GM19395 (cell line): ENCODE data around the gene PIGB.
"Not testable (repeated sequence)": the region's sequence is repeated elsewhere in the genome, so short reads cannot be mapped to it uniquely, and the experiment has no call there.

Experiments used
- ATAC-seq: cut with Tn5 transposase; IDR thresholded peaks from one replicate; pipeline ENCODE4 v1.9.1; 2021; ENCODE audit warnings: mild to moderate bottlenecking, moderate library complexity; ENCODE audit not compliant: unreplicated experiment

PIGB gene

DNA sequence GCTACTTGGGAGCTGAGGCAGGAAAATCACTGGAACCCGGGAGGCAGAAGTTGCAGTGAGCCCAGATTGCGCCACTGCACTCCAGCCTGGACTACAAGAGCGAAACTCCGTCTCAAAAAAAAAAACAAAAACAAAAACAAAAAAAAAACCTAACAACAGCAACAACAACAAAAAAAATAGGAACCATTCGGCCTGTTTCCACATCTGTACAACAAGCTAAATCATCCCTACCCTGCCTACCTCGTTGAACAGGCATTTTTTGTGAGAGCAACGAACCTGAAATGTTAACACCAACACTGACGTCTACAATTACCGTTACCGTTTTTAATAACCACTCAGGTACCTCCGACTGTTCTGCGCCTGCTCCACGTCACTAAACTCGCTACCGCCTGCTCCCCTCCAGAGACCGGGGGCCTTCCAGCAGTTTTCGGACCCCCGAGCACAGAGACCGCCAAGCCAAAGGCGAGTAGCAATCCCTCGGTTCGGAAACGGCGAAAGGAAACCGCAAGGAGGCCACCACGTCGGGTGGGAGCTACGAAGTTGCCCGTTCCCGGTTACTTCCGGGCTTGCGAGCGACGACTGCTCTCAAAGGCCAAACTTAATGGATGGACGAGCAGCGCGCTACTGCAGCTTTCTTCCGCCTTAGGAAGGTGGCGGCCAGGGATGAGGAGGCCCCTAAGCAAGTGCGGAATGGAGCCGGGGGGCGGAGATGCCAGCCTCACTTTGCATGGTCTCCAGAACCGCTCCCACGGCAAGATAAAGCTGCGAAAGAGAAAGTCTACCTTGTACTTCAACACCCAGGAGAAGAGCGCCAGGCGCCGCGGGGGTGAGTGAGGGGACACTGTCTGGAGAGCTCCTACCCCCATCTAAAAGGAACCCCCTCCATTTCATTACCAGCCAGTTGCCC lies at the start of gene PIGB, which contains the start of gene PIGBOS1:
PIGB (plus strand) TSS at position 635 of the 907 bp plus-strand sequence; CDS start at position 664, 29 bp downstream.
PIGBOS1 (minus strand) TSS at position 536 of the 907 bp plus-strand sequence. CDS start 1,331 bp downstream, outside the sequence.
- peak; percentile 92 for ATAC-seq

DNA sequence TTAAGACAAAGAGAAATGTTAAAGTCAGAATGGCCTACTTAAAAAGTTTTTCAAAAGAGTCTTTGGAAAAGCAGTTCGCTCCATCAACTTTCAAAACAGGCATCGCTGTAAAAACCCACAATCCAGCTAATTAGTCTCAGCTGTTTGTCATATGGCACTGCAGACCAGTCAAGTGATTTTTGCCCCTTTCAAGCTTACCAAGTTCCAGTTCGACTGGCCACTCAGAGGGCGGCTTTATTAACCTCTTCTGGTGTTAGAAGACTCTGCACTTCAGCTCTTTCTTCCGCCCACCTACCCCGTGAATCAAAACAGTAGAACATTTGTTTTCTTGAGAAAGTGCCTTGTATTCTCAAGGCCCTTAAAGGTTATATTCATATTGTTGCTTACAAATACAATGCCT lies 48.7 kb upstream of the PIGB start:
- no peak for ATAC-seq

DNA sequence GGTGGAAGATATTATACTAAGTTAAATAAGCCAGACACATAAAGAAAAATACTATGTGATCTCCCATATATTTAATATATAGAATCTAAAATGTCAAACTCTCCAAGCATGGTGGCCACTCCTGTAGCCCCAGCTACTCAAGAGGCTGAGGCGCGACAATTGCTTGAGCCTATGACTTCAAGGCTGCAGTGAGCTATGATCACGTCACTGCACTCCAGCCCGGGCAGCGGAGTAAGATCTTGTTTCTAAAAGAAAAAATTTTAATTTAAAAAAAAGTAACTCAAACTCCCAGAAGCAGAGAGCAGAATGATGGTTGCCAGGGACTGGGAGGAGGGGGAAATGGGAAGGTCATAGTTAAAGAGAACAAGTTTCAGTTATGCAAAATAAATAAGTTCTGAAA lies 42.7 kb upstream of the PIGB start:
- ATAC-seq, result no peak

DNA sequence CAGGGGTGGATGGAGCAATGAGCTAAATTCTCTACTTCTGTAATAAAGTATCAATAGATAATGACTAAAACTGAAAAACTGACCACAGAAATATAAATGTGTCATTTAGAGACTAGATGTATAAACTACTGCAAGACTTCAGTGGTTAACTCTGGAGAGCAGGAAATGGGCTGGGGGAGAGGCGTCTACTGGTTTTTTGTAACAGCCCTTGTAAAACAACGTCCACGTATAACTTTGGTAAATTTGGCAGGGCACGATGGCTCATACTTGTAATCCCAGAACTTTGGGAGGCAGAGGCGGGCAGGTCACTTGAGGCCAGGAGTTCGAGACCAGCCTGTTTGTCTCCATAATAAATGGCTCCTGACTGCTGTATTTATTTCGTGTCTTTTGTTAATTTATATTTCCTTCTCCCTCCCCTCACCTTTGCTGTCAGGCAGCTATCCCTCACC lies 41.9 kb upstream of the PIGB start:
- ATAC-seq, result peak; percentile 62

DNA sequence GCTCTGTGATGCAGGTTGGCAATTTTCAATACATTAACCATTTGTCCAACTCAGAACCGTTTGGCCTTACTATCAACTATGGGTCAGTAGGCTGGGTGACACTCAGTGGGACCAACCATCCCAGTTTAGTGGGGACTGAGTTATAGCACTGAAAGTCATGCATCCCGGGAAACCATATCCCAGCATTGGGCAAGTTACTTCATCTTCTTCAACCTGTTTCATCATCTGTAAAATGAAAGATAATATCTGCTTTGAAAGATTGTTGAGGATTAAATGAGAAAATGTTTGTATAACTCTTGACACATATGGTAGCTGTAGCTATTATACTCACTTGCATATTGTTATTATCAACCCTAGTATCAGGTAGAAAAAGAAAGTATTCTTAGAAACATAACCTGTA lies 41.3 kb upstream of the PIGB start:
- ATAC-seq, result no peak

DNA sequence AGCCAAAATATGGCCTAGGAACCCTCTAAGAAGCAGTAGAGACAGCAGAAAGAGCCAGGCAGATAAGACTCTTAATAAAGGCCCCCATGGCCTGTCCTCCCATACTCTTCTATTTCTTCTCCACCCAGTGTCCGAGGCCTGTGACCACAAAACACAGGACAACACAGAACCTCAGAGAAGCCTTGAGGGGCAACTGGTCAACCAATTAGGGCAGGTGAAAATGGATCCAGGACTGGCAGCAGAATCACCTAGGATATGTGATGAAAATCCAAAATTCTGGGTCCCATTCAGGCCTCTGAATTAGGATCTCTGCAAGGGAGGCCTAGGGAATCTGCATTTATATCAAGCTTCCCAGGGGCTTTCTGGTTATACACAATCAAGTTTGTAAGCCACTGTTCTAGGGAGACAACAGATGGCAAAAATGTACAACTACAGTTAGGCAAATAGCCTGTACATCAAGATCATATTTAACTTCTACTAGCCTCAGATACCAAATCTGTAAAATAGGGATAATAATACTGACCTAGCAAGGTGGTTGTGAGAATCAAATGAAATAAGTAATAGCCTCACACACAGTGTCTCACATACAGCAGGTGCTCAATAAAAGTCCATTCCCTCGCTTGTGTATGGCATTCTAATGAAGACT lies 39.8 kb upstream of the PIGB start:
- no peak for ATAC-seq

DNA sequence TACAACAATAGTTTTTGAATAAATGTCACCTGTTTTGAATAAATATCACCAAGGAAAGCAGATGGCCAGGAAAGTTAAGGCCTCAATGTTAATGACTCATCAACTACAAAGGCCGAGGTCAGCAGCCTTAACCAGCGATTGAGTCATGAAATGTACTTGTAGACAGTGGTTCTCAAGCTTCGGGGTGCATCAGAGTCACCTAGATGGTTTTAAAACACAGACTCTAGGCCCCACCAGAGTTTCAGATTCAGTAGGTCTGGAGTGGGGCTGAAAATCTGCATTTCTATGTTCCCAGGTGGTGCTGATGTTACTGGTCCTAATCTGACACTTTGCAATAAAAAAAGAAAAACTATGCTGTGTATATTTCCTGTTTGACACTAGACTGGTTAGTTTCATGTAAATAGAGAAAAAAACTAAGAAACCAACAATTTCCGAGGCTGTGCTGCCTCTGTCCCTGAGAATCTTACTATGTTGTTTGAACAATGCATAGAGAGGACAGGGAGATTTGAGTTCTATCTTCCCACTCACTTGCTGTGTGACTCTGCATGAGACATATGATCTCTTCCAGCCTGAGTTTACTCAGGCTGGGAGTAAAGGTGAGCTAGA lies 39.2 kb upstream of the PIGB start:
- ATAC-seq, result peak; percentile 89

DNA sequence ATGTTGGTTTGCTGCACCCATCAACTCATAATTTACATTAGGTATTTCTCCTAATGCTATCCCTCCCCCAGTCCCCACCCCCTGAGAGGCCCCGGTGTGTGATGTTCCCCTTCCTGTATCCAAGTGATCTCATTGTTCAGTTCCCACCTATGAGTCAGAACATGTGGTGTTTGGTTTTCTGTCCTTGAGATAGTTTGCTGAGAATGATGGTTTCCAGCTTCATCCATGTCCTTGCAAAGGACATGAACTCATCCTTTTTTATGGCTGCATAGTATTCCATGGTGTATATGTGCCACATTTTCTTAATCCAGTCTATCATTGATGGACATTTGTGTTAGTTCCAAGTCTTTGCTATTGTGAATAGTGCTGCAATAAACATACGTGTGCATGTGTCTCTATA lies 38.4 kb upstream of the PIGB start:
- not testable (repeated sequence) for ATAC-seq

DNA sequence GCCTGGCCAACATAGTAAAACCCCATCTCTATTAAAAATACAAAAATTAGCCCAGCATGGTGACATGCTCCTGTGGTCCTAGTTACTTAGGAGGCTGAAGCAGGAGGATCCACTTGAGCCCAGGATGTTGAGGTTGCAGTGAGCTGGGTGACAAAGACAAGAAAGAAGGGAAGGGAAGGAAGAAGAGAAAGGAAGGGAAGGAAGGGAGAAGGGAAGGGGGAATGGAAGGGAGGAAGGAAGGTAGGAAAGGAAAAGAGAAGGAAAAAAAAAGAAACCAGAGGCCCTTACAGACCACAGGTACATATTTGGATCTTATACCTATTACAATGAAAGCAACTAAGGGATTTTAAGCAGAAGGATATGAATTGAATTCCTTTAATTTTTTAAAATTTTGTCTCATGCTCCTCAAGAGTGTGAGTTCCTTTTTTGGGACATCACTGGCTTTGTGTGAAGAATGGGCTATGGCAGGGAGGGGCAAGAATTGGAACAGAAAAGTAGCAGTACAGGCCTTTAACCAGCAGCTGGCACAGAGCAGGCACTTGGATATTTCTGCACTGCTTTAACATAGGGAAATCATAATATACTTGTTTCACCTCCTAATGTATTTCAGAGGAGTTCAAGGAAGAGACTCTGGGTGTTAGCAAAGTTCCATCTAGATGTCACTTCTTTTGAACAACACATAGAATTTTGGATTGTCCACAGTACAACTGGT lies 37.3 kb upstream of the PIGB start:
- ATAC-seq, result no peak

DNA sequence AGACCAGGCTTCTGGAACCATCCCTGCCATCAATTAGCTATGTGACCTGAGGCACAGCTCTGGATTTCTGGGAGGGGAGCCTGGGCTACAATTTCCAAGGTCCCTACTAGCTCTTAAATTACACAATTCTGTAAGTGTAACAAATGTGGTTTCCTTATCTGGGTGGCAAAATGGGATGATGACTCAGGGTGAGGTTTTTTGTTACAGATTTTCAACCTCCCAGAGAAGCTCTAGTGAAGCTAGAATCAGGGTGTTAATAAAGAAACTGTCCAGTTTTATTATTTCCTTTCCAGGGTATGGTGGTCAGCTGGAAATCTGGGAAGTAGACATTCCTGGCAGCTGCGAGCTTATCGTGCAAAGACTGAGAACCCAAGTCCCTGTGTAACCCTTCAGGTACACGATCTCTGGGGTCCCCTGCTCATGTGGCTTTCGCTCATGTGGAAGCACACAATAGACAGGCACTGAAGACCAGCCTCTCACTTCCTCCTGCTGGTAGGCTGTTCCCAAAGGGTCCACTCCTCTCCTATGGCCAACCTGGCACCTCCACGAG lies 36.7 kb upstream of the PIGB start:
- no peak for ATAC-seq

DNA sequence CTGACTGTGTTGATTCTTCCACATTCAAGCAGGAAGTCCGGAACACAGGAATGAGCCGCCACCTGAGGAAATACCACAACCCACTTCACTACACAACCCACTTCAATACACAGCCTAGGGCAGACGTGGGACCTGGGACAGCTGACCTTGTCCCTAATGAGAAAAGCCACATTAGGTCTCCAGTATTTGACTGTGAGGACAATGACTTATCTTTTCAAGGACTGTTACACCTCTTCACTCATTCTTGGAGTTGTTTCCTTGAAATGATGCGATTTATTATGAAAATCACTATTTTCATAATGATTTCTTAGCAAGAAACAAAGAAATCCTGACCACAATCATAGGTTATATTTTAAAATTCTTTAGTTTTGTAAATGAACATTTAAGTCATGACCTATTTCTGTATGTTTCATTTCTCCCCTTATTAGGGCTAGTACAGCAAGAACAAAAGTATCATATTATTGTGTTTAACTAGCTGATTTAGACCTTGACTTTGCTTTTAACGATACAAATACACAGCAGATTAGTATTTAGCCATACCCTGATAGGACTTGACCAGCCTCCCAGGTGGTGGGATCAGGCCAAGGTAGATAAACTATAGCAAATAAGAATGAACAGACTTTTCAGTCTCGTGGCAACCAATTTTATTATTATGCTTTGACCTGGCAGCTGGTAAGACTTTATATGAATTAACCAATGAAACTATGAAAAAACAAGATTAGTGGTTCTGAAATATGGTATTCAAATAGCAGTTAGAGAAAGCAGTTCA lies 35.5 kb upstream of the PIGB start:
- ATAC-seq, result no peak

DNA sequence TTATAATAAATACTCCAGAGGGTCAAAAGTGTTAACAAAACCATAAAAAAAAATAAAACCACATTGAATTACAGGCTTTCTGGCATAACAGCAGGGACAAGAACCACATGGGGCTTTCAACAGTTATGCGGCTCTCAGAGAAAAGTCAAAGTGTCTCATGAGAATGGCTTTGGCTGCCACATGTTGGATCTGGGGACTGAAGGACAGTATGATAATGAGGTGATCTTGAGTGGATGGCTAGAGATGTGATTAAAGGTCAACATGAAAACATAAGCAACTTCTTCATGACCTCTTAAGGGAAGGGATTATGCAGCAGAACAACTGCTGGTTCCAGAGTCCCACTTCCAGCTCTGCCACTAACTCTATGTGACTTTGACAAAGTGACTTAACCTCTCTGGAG lies 34.6 kb upstream of the PIGB start:
- no peak for ATAC-seq

DNA sequence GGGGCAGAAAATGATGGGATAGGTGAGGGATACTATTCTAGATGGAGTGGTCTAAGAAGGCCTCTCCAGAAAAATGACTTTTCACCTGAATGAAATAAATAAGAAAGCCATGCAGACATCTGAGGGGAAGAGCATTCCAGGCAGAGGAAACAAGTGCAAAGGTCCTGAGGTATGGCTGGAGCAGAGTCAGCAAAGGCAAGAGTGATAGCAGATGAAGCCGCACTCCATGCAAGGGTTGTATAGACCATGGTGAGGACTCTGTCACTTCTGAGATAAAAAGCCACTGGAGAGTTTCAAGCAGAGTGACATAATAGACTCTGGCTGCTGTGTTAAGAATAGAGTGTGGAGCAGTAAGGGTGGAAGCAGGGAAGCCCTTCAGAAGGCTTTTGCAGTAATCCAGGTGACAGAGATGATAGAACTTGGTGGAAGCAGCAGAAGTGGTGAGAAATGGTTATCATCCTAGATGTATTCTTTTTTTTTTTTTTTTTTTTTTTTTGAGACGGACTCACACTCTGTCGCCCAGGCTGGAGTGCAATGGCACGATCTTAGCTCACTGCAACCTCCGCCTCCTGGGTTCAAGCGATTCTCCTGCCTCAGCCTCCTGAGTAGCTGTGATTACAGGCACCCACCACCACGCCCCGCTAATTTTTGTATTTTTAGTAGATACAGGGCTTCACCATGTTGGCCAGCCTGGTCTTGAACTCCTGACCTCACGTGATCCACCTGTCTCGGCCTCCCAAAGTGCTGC lies 32.4 kb upstream of the PIGB start:
- ATAC-seq, result not testable (repeated sequence)

DNA sequence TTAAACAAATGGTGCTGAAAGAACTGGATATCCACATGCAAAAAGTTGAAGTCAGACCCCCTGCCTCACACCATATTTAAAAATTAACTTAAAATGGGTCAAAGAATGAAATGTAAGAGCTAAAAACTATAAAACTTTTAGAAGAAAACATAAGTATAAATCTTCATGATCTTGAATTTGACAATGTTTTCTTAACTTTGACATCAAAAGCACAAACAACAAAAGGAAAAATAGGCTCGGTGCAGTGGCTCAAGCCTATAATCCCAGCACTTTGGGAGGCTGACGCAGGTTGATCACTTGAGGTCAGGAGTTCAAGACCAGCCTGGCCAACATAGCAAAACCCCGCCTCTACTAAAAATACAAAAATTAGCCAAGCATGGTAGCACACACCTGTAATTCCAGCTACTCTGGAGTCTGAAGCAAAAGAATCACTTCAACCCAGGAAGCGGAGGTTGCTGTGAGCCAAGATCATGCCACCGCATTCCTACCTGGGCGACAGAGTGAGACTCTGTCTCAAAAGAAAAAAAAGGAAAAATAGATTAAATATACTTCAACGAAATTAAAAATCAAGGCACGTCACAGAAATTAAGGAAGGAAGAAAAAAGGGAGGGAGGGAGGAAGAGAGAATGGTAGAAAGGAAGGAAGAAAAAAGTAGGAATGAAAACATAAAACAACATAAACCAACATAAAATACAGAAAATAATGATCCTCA lies 30.9 kb upstream of the PIGB start:
- ATAC-seq, result no peak

DNA sequence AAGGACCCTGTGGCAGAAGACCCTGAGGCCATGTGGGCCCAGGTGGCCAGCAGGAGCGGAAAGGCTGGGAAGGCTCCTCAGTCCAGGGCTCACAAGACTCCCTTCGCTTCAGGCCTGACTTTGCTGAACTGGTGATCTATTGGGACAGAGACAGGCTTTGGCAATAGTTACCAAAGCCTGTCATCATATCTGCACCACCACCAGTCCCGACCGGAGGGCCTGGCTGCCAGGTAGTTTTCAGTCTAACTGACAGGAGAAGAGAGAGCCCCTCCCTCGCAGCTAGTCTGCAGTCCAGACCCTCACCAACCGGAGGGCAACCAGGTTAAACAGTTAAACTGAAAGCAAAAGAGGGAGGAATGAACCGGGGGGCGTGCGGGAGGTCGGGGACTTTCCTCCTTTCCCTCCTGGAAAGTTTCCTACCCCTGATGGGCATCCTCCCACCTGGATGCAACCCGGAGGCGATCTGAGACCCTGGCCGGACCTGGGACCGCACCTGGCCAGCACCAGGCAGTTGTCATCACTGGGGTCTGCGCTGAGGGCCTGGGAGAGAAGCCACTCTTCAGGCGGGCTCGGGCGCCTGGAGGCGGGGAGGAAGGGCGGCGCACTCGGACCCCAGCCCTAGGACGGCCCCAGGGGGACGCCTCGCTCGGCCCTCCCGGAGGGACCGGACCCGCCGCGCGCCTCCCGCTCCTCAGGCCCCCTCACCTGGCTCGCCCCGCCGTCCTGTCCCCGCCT lies 29.8 kb upstream of the PIGB start:
- ATAC-seq, result peak; percentile 43

DNA sequence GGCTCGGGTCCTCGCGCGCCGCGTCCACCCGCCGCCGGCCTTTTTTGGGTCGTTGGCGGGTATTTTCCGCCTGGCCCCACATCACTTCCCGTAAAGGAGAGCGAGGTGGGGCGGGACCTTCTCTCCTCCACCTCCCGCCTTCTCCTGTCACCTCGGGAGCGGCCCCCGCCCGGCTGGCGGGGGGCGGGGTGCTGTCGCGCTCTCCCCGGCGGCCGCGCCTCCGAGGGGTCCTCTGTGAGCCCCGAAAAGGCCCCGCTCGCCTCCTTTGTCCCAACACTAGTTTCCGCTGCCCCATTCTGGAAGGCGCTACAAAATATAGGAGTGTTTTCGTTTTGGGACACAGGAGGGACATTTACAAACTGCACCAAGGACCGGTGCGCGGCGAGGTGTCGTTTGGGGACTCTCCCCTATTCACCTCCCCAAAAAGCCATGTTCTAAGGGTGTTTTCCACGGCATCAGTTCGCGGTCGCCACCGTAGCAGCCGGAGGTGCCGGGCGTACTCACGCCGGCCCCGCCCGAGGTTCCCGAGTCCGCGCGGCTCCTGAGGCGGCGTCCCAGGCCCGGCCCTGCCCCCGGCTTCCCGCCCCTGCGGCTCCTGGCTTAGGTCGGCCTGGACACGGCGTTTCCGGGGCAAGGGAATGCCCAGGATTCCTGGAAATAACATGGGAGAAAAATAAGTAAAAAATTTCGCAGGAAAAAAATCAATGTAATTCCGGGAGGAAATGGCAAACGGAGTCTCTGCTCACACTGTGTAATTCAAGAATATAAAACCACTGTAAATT lies 29.1 kb upstream of the PIGB start, which contains the start of gene RAB27A:
RAB27A (minus strand) TSS at position 68 of the 782 bp plus-strand sequence. CDS start 54,879 bp downstream, outside the sequence.
- ATAC-seq, result peak; percentile 72

DNA sequence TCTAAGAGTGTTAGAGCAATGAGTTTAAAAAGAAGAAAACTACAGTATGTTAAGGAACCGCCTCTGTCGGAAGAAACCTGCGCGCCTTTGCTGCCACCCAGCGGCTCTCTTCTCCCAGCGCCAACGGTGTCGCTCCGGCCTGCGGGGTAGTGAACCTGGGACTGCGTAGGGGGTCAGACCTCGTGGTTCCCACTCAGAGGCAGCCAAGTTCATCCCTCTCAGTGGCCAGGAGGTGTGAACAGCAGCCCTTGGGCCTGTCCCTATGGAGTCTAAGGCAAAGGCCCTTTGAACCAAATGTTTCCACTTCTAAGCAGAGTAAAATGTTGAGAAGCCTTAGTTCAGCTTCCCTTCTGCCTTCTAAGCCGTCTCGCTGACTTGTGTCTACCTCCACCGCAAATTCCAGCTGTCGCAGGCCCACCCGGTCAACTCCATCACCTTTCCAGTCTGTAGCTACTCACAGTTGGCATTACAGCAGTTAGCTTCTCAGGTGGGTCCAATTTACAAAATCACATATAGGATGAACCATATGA lies 28.4 kb upstream of the PIGB start:
- peak; percentile 82 for ATAC-seq
